ENCODE measurements around the gene DAB1. TPM values are rescaled to one million over a fixed set of nuclear protein-coding genes. Genes with fewer than 3 reads are reported as not detected.

DAB1 gene
- total and polyA plus RNA-seq, 10 of the 15 experiments (the other 5 are each of a cell fraction or from before 2014, with no cell fraction given): 0.02 to 0.10 (median 0.03) TPM; not detected in 5

DNA sequence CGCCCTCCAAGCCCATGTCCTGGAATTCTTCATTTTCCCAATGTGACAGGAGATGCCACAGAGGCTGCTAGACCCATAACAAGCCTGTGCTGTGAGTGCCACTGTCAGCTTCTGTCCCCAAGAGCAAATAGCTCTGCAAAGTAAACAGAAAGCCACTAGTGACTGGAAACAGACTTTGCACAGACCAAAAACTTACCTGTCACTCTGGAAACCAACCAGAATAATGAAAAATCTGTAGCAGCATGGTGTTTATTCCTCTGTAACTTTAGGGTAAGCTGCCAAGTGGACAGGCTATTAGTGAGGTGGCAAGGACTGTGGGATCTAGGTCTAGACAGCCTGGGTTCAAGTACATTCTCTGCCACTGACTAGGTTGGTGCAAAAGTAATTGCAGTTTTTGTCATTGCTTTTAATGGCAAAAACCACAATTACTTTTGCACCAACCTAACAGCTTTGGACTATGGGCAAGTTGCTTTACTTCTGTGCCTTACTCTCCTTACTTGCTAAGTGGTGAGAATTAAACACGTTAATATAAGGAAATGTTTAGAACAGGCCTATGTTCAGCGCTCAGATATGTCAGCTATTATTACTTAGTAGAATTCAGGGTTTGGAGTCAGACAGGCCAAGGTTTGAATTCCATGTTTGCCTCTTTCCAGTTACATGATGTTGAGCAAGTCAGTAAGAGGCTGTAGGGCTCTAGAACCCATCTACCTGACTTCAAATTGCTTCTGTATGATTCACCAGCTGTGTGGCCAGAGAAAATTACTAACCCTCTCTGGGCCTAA, 457.8 kb downstream of the DAB1 start, which contains the start of gene C8B (continued):
- TF ChIP-seq NR2C2 (IDR thresholded peaks at IDR 0.05; ENCODE audit: borderline replicate concordance, control insufficient read depth, insufficient read length, low read depth): no peak
- no peak for TF ChIP-seq BACH1 (IDR thresholded peaks at IDR 0.05; ENCODE audit: borderline replicate concordance)
- TF ChIP-seq SMC3 (IDR thresholded peaks at IDR 0.05; ENCODE audit: borderline replicate concordance, low read length): no peak
- TF ChIP-seq NFYB (IDR thresholded peaks at IDR 0.05; ENCODE audit: insufficient read depth, low read depth, low read length): no peak

DNA sequence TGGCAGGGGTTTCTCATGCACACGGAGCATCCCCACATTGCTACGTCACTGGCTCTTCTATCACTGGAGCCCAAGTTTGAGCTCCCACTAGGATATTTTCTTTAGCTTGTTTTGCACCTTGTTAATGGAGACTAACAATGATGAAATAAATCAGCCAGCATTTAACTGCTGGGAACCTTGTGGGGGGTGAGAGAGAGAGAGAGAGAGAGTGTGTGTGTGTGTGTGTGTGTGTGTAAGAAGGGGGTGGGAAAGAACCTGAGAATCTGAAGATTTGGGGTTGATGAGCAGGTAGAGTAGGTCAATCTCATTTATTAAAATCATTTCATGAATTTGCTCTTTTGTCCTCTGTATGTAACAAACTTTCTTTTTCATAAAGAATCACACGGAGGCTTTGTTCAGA, 458.7 kb downstream of the DAB1 start:
- Histone ChIP-seq H3K27ac (ENCODE audit: control insufficient read depth, insufficient read depth) (no peak overlapping the region), H2AFZ (ENCODE audit: control insufficient read depth, low read depth, low read length) (no peak overlapping the region), H3K9ac (ENCODE audit: control insufficient read depth, insufficient read depth, low read length) (no peak overlapping the region), H3K79me2 (ENCODE audit: control insufficient read depth, insufficient read depth, low read length) (no peaks in the 10 kb centered on the region), H3K27me3 (replicated peaks in 1 of 2; ENCODE audit: control insufficient read depth in 2 of 2, insufficient read depth in 2 of 2, low read length in 1 of 2) (no peaks in the 10 kb centered on the region), H3K4me2 (ENCODE audit: control insufficient read depth, insufficient read depth) (no peak overlapping the region), H4K20me1 (ENCODE audit: control insufficient read depth, insufficient read depth) (no peaks in the 10 kb centered on the region), H3K4me1 (ENCODE audit: control insufficient read depth, insufficient read depth, low read length) (no peaks in the 10 kb centered on the region), H3K9me3 (replicated peaks; ENCODE audit: control insufficient read depth, insufficient read depth, low read length) (no peaks in the 10 kb centered on the region), H3K4me3 (no peak overlapping the region), H3K36me3 (ENCODE audit: control insufficient read depth in 2 of 2, insufficient read depth in 2 of 2, low read length in 1 of 2) (no peaks in the 10 kb centered on the region)
- SMC1A ChIA-PET (ENCODE audit: uncharacterized antibody, unreplicated experiment): interaction anchor here (0.6 to 0.9 kb wide), 2 partner anchors 15 to 133 kb away, joined by 3 read pairs; no protein-coding TSS in a partner anchor
- POLR2A ChIA-PET: no interaction called here
- in situ Hi-C loops (cut with MboI): no loop called here
- no peak for ATAC-seq
- DNase-seq (ENCODE audit: low read depth, low spot score): no peak
- intact Hi-C loops (cut with micrococcal nuclease; ENCODE audit: unreplicated experiment): no loop called here
- FAIRE-seq: no peak
- TF ChIP-seq ATF7 (IDR thresholded peaks at IDR 0.05; ENCODE audit: low read depth): no peak
- TF ChIP-seq CEBPB (IDR thresholded peaks at IDR 0.05; ENCODE audit: borderline replicate concordance in 1 of 2, low read depth in 2 of 2, low read length in 2 of 2): no peak
- no peak for TF ChIP-seq MEF2A (IDR thresholded peaks at IDR 0.05; ENCODE audit: insufficient read depth, low read depth, low read length)
- no peak for TF ChIP-seq MTA2 (IDR thresholded peaks at IDR 0.05; ENCODE audit: low read depth)
- TF ChIP-seq, protein P1, sequence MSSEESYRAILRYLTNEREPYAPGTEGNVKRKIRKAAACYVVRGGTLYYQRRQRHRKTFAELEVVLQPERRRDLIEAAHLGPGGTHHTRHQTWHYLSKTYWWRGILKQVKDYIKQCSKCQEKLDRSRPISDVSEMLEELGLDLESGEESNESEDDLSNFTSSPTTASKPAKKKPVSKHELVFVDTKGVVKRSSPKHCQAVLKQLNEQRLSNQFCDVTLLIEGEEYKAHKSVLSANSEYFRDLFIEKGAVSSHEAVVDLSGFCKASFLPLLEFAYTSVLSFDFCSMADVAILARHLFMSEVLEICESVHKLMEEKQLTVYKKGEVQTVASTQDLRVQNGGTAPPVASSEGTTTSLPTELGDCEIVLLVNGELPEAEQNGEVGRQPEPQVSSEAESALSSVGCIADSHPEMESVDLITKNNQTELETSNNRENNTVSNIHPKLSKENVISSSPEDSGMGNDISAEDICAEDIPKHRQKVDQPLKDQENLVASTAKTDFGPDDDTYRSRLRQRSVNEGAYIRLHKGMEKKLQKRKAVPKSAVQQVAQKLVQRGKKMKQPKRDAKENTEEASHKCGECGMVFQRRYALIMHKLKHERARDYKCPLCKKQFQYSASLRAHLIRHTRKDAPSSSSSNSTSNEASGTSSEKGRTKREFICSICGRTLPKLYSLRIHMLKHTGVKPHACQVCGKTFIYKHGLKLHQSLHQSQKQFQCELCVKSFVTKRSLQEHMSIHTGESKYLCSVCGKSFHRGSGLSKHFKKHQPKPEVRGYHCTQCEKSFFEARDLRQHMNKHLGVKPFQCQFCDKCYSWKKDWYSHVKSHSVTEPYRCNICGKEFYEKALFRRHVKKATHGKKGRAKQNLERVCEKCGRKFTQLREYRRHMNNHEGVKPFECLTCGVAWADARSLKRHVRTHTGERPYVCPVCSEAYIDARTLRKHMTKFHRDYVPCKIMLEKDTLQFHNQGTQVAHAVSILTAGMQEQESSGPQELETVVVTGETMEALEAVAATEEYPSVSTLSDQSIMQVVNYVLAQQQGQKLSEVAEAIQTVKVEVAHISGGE (CRISPR knock-in tag; IDR thresholded peaks at IDR 0.05): no peak
- TF ChIP-seq NBN (IDR thresholded peaks at IDR 0.05): no peak
- TF ChIP-seq, protein P2, sequence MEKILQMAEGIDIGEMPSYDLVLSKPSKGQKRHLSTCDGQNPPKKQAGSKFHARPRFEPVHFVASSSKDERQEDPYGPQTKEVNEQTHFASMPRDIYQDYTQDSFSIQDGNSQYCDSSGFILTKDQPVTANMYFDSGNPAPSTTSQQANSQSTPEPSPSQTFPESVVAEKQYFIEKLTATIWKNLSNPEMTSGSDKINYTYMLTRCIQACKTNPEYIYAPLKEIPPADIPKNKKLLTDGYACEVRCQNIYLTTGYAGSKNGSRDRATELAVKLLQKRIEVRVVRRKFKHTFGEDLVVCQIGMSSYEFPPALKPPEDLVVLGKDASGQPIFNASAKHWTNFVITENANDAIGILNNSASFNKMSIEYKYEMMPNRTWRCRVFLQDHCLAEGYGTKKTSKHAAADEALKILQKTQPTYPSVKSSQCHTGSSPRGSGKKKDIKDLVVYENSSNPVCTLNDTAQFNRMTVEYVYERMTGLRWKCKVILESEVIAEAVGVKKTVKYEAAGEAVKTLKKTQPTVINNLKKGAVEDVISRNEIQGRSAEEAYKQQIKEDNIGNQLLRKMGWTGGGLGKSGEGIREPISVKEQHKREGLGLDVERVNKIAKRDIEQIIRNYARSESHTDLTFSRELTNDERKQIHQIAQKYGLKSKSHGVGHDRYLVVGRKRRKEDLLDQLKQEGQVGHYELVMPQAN (conservative IDR thresholded peaks at IDR 0.05): no peak
- no peak for TF ChIP-seq PML (IDR thresholded peaks at IDR 0.05; ENCODE audit: low read length)
- TF ChIP-seq BMI1 (IDR thresholded peaks at IDR 0.05; ENCODE audit: borderline replicate concordance): no peak
- CTCF ChIA-PET: interaction anchor here (4.6 kb wide), 1 partner anchor 132 kb away, joined by 35 read pairs; no protein-coding TSS in a partner anchor
- RAD21 ChIA-PET (ENCODE audit: unreplicated experiment): no interaction called here
- 7% methylated on average over 3 of the region's 3 CpGs for WGBS (ENCODE audit: insufficient coverage, insufficient replicate concordance, low lambda C conversion rate, missing lambda C conversion rate)
- BruUV-seq (replicated peaks): no TSS peak
